Liver (tissue), 3 donors: Measurements from ENCODE around the gene TGM4.

ENCODE experiments used
- ATF3 ChIP-seq: IDR thresholded peaks from 2 replicates; pipeline ENCODE4 v1.6.1; 2016; ENCODE audit warnings: antibody characterized with exemption
- CTCF ChIP-seq: fragments of 150-350 bp; IDR thresholded peaks from 2 replicates; pipeline ENCODE4 v1.5.1; 2017; ENCODE audit warnings: improper control_type of control experiment, low read depth, low read length; ENCODE audit not compliant: missing input control
- GABPA ChIP-seq, 2 donors: IDR thresholded peaks in 1 of 2; conservative IDR thresholded peaks in 1 of 2; 2 replicates each; pipeline ENCODE4 v1.6.1; 2016; ENCODE audit warnings: antibody characterized with exemption in 2 of 2, mild to moderate bottlenecking in 1 of 2, moderate library complexity in 1 of 2
- MAX ChIP-seq: IDR thresholded peaks from 2 replicates; pipeline ENCODE4 v1.6.1; 2016; ENCODE audit warnings: antibody characterized with exemption
- RAD21 ChIP-seq, 2 donors: IDR thresholded peaks; 2 replicates each; pipeline ENCODE4 v1.6.1; 2016; ENCODE audit warnings: antibody characterized with exemption in 2 of 2, mild to moderate bottlenecking in 2 of 2
- REST ChIP-seq: IDR thresholded peaks from 2 replicates; pipeline ENCODE4 v1.6.1; 2016; ENCODE audit warnings: antibody characterized with exemption, mild to moderate bottlenecking
- RXRA ChIP-seq, 2 donors: IDR thresholded peaks; 2 replicates each; pipeline ENCODE4 v1.6.1; 2017 to 2018; ENCODE audit warnings: antibody characterized with exemption in 2 of 2, mild to moderate bottlenecking in 1 of 2
- SP1 ChIP-seq: IDR thresholded peaks from 2 replicates; pipeline ENCODE4 v1.6.1; 2018; ENCODE audit warnings: antibody characterized with exemption, mild to moderate bottlenecking
- YY1 ChIP-seq: IDR thresholded peaks from 2 replicates; pipeline ENCODE4 v1.6.1; 2016; ENCODE audit warnings: antibody characterized with exemption, mild to moderate bottlenecking
- ZBTB33 ChIP-seq: IDR thresholded peaks from 2 replicates; pipeline ENCODE4 v1.6.1; 2016; ENCODE audit warnings: antibody characterized with exemption
- donor health status: healthy.
- donor health status: healthy.

GRCh38 chr3:44885618-44886017 is 11.2 kb downstream of the TGM4 start:
- no peak for TF ChIP-seq CTCF
- no peak for TF ChIP-seq MAX
- no peak for TF ChIP-seq GABPA (IDR thresholded peaks at IDR 0.05 in 1 of 2, conservative IDR thresholded peaks at IDR 0.05 in 1 of 2)
- no peak for TF ChIP-seq RAD21 (IDR thresholded peaks at IDR 0.05)
- TF ChIP-seq REST, result no peak
- no peak for TF ChIP-seq ZBTB33
- no peak for TF ChIP-seq YY1
- no peak for TF ChIP-seq RXRA (IDR thresholded peaks at IDR 0.05)
- TF ChIP-seq SP1, result no peak
- TF ChIP-seq ATF3, result no peak
